HEK293T (cell line): Measurements from ENCODE around the gene SLC40A1.

ENCODE experiments used
- BHLHE40 ChIP-seq: fragments of 450-650 bp; IDR thresholded peaks from 2 replicates; pipeline ENCODE4 v1.6.1; 2016; ENCODE audit warnings: mild to moderate bottlenecking, moderate library complexity, borderline replicate concordance
- FOXA1 ChIP-seq: fragments of 450-650 bp; IDR thresholded peaks from 2 replicates; pipeline ENCODE4 v1.6.1; 2016; ENCODE audit warnings: mild to moderate bottlenecking
- LEF1 ChIP-seq: fragments of 450-650 bp; IDR thresholded peaks from 2 replicates; pipeline ENCODE4 v1.6.1; 2017; ENCODE audit warnings: mild to moderate bottlenecking, borderline replicate concordance
- NFRKB ChIP-seq: fragments of 450-650 bp; IDR thresholded peaks from 2 replicates; pipeline ENCODE4 v1.6.1; 2016; ENCODE audit warnings: mild to moderate bottlenecking, moderate library complexity
- ZNF384 ChIP-seq: fragments of 450-650 bp; IDR thresholded peaks from 2 replicates; pipeline ENCODE4 v1.6.1; 2016
- TF ChIP-seq, protein P1 (sequence below): fragments of 450-650 bp; IDR thresholded peaks from 2 replicates; pipeline ENCODE4 v1.6.1; 2016

GRCh38 chr2:189544318-189545042, 36.1 kb downstream of the SLC40A1 start:
- TF ChIP-seq FOXA1 (no peak), BHLHE40 (no peak), LEF1 (no peak), NFRKB (no peak), ZNF384 (no peak)
- TF ChIP-seq, protein P1, sequence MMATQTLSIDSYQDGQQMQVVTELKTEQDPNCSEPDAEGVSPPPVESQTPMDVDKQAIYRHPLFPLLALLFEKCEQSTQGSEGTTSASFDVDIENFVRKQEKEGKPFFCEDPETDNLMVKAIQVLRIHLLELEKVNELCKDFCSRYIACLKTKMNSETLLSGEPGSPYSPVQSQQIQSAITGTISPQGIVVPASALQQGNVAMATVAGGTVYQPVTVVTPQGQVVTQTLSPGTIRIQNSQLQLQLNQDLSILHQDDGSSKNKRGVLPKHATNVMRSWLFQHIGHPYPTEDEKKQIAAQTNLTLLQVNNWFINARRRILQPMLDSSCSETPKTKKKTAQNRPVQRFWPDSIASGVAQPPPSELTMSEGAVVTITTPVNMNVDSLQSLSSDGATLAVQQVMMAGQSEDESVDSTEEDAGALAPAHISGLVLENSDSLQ: no peak
